Mammary epithelial cell (primary cell): ENCODE data around the gene CIC.

Source experiments
- EZH2 ChIP-seq: IDR thresholded peaks from 2 replicates; pipeline ENCODE4 v1.6.1; 2012; ENCODE audit warnings: low read length, inconsistent platforms, borderline replicate concordance
- TF ChIP-seq, protein P1 (sequence below), 2 donors: IDR thresholded peaks in 1 of 2; conservative IDR thresholded peaks in 1 of 2; 2 replicates each; pipeline ENCODE4 v1.5.1; 2011 to 2012; ENCODE audit warnings: inconsistent platforms in 2 of 2, low read length in 2 of 2, mild to moderate bottlenecking in 2 of 2, control low read depth in 1 of 2, low read depth in 1 of 2; ENCODE audit not compliant: insufficient read depth in 1 of 2; ENCODE audit errors: extremely low read depth in 1 of 2

DNA sequence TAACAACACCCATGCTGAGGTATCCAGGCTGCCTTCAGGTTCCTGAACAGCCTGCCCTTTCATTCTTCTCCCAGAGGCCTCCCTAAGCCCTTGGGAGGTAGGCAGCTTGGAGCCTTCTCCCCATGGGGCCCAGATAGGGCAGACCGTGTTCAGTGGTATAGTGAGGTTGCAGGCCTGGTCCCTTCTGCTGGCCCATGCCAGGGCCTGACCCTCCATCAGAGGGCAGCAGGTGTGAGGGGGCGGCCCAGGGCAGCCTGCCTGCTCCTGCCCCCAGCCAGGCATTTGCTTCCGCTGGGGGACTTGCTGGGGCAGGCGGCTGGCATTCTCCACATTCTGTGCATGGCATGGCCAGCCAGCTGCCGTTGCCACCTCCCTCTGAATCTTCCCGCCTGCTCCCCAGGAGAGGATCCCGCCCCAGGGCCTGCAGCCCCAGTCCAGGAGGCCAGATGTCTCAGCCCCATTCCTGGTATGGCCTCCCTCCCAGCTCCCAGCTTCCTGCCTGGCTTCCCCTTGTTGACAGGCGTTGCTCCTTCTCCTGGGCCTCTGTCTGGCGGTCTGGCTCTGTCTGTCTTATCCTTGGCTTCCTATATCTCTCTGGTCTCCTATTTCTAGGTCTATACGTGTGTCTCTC lies 8.9 kb downstream of the CIC start:
- TF ChIP-seq, protein P1, sequence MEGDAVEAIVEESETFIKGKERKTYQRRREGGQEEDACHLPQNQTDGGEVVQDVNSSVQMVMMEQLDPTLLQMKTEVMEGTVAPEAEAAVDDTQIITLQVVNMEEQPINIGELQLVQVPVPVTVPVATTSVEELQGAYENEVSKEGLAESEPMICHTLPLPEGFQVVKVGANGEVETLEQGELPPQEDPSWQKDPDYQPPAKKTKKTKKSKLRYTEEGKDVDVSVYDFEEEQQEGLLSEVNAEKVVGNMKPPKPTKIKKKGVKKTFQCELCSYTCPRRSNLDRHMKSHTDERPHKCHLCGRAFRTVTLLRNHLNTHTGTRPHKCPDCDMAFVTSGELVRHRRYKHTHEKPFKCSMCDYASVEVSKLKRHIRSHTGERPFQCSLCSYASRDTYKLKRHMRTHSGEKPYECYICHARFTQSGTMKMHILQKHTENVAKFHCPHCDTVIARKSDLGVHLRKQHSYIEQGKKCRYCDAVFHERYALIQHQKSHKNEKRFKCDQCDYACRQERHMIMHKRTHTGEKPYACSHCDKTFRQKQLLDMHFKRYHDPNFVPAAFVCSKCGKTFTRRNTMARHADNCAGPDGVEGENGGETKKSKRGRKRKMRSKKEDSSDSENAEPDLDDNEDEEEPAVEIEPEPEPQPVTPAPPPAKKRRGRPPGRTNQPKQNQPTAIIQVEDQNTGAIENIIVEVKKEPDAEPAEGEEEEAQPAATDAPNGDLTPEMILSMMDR (conservative IDR thresholded peaks at IDR 0.05 in 1 of 2, IDR thresholded peaks at IDR 0.05 in 1 of 2; ENCODE audit: extremely low read depth in 1 of 2, insufficient read depth in 1 of 2, low read depth in 1 of 2, low read length in 2 of 2) = peak in 1 of 2 donors; percentile 13
- no peak for TF ChIP-seq EZH2
